Right lobe of liver (tissue), 4 donors: ENCODE results near the gene GCNT4.

Experiments used
- CTCF ChIP-seq, 4 donors: fragments of 200-600 bp in 3 of 4; fragments of 450-650 bp in 1 of 4; IDR thresholded peaks; one replicate each; pipeline versions ENCODE4 v1.5.1 to v1.8.0; 2016 to 2022; ENCODE audit warnings: antibody characterized with exemption in 4 of 4, mild to moderate bottlenecking in 2 of 4
- POLR2A ChIP-seq: fragments of 450-650 bp; IDR thresholded peaks from one replicate; pipeline ENCODE4 v1.6.1; 2017; ENCODE audit warnings: antibody characterized with exemption, mild to moderate bottlenecking
- donor health status: DM: no; HTN: no; CAD: no.
- donor health status: DM: no; HTN: no; CAD: no.
- donor health status: DM: no; HTN: yes; CAD: no.

GRCh38 chr5:75021219-75021618, 31.1 kb downstream of the GCNT4 start:
- TF ChIP-seq CTCF (IDR thresholded peaks at IDR 0.05) = no peak
- no peak for TF ChIP-seq POLR2A
